Hepatocyte (in vitro differentiated cells): ENCODE results near the gene SCN2B.

Source experiments
- CTCF ChIP-seq: fragments of 200-600 bp; sonication (generic); IDR thresholded peaks from 2 replicates; pipeline ENCODE4 v1.5.1; 2016; ENCODE audit warnings: antibody characterized with exemption, mild to moderate bottlenecking; ENCODE audit not compliant: poor library complexity
- EZH2 ChIP-seq: fragments of 200-600 bp; sonication (generic); IDR thresholded peaks from 2 replicates; pipeline ENCODE4 v1.6.1; 2016; ENCODE audit warnings: antibody characterized with exemption, mild to moderate bottlenecking, borderline replicate concordance

- TF ChIP-seq EZH2 (no peak), CTCF (no peak)
These were observed 34.4 kb downstream of the SCN2B start for GRCh38 chr11:118142081-118142480.
